Mesothelial cell of epicardium (in vitro differentiated cells): ENCODE data around the gene HACD2. TPM values are rescaled to one million over a fixed set of nuclear protein-coding genes. Genes with fewer than 3 reads are reported as not detected.

ENCODE experiments used
- DNase-seq, 2 experiments: peaks; one replicate each; pipeline ENCODE4 v3.0.0; 2021; ENCODE audit warnings: low spot score in 2 of 2; ENCODE audit not compliant: unreplicated experiment in 2 of 2
- H3K27ac Mint-ChIP-seq: 2 replicates; pipeline ENCODE4 v1.8.0; 2021; ENCODE audit warnings: mixed read lengths
- H3K27me3 Mint-ChIP-seq: 2 replicates; pipeline ENCODE4 v1.8.0; 2021; ENCODE audit warnings: low read depth, mixed read lengths
- H3K36me3 Mint-ChIP-seq: 2 replicates; pipeline ENCODE4 v1.8.0; 2021; ENCODE audit warnings: mixed read lengths
- H3K4me1 Mint-ChIP-seq: 2 replicates; pipeline ENCODE4 v1.8.0; 2021; ENCODE audit warnings: mixed read lengths
- H3K4me3 Mint-ChIP-seq: 2 replicates; pipeline ENCODE4 v1.8.0; 2021; ENCODE audit warnings: mild to moderate bottlenecking, moderate library complexity, mixed read lengths
- H3K9me3 Mint-ChIP-seq: 2 replicates; pipeline ENCODE4 v1.8.0; 2021; ENCODE audit warnings: mixed read lengths
- CTCF ChIP-seq: fragments of 200-600 bp; sonication (generic); IDR thresholded peaks from one replicate; pipeline ENCODE4 v1.5.0; 2021; ENCODE audit warnings: antibody characterized with exemption; ENCODE audit not compliant: unreplicated experiment
- total RNA-seq: library from RNA; stranded (reverse); gene quantifications from 3 replicates; pipeline ENCODE4 v1.2.1, GENCODE V29; 2021

HACD2 gene
- total RNA-seq, 1 donor from 2014 or later, result 22.9 TPM

- Mint-ChIP-seq H3K27me3 (no peaks in the 10 kb centered on the region), H3K36me3 (peaks cover 14% of the 10 kb centered on the region), H3K4me3 (no peak overlapping the region), H3K4me1 (peaks cover 4% of the 10 kb centered on the region), H3K27ac (no peak overlapping the region), H3K9me3 (no peaks in the 10 kb centered on the region)
- no peak for DNase-seq
- no peak for TF ChIP-seq CTCF
Observed at GRCh38 chr3:123522320-123523022, 62.4 kb downstream of the HACD2 start.

- TF ChIP-seq CTCF, result no peak
- Mint-ChIP-seq H3K27ac (no peak overlapping the region), H3K36me3 (peaks cover 7% of the 10 kb centered on the region), H3K9me3 (no peaks in the 10 kb centered on the region), H3K4me1 (peaks cover 4% of the 10 kb centered on the region), H3K27me3 (no peaks in the 10 kb centered on the region), H3K4me3 (no peak overlapping the region)
- DNase-seq, result no peak
Observed at GRCh38 chr3:123521179-123521969, 63.5 kb downstream of the HACD2 start.

GRCh38 chr3:123520656-123521055, 64.2 kb downstream of the HACD2 start:
- DNase-seq, result no peak
- H3K9me3 Mint-ChIP-seq, result no peaks in the 10 kb centered on the region
- H3K27ac Mint-ChIP-seq, result no peak overlapping the region
- TF ChIP-seq CTCF, result no peak
- peaks cover 4% of the 10 kb centered on the region for H3K4me1 Mint-ChIP-seq
- H3K36me3 Mint-ChIP-seq, result peaks cover 5% of the 10 kb centered on the region
- H3K4me3 Mint-ChIP-seq, result no peak overlapping the region
- no peaks in the 10 kb centered on the region for H3K27me3 Mint-ChIP-seq

- H3K27ac Mint-ChIP-seq, result no peak overlapping the region
- no peak for TF ChIP-seq CTCF
- no peaks in the 10 kb centered on the region for H3K9me3 Mint-ChIP-seq
- H3K4me3 Mint-ChIP-seq, result no peak overlapping the region
- H3K4me1 Mint-ChIP-seq, result peaks cover 4% of the 10 kb centered on the region
- H3K27me3 Mint-ChIP-seq, result no peaks in the 10 kb centered on the region
- DNase-seq, result no peak
- H3K36me3 Mint-ChIP-seq, result peaks cover 7% of the 10 kb centered on the region
Observed at GRCh38 chr3:123518892-123519485, 65.9 kb downstream of the HACD2 start.

- Mint-ChIP-seq H3K27ac (no peak overlapping the region), H3K9me3 (peaks cover 3% of the 10 kb centered on the region), H3K4me1 (no peaks in the 10 kb centered on the region), H3K4me3 (no peak overlapping the region), H3K36me3 (peaks cover 20% of the 10 kb centered on the region), H3K27me3 (no peaks in the 10 kb centered on the region)
- no peak for TF ChIP-seq CTCF
- no peak for DNase-seq
Observed at GRCh38 chr3:123511726-123512125, 73.1 kb downstream of the HACD2 start.
